GM19193 (cell line): Measurements from ENCODE around the gene TMEM132C.

Experiments used
- POLR2A ChIP-seq: IDR thresholded peaks from 4 replicates; pipeline ENCODE4 v1.6.1; 2011; ENCODE audit not compliant: insufficient read depth, insufficient read length; ENCODE audit errors: extremely low read depth

The TMEM132C gene

DNA sequence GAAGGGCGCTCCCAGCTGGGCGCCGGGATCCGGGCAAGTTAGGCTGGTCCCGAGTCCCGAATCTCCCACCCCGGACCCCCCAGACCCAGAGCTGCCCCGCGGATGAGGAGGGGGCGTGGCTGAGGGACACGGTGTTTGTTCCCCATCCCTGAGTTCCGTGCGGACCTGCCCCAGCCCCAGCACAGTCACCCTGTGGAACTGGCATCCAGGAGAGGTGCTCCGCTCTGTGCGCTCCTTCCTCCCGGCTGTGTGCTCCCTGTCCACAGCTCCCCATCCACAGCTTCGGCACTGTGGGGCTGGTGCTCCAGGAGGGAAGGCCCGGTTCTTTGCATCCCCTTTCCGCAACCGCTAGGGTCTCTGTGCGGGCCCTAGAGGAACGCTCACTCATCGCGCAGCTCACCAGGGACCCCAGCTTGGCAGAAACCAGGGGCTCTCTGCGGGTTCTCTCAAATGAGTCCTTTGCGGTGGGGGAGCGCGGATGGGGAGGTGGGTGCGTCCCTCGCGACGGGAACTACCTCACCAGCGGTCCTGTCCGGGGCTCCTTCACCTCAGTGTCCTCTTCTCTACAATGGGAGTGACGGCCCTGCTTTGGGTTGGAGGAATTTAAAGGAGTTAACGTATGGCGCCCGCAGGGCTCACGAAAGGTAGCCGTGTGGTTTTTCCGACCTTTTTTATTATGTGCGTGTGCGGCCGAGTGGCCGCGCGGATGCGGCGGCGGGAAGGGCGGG lies 845 bp downstream of the TMEM132C start:
- TF ChIP-seq POLR2A, result no peak

DNA sequence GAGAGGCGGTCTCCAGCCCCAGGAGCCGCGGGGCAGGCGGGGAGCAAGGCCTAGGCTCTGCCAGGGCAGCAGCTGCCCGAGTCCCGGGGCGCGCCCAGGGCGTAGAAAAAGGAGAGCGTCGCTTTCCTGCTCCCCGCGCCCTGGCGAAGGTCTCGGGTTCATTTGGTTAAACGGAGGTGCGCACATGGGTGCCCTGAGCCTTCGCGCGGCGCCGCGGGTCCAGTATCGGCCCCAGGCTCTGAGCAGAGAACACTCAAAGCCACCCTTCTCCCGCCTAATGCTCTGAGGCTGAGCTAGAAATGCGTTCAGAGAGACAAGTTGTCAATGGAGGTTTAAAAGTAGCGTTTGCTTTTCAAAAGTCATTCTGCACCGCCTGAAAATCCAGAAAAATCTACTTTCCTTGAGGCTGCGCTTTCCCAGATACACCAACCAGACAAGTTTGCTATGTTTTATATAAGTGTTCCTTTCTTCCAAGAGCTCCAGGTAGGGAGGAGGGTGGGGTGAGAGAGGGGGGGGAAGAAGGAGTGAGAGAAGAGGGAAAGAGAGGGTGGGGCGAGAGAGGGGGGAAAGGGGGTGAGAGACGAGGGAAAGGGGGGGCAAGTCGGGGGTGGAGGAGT lies 1.5 kb downstream of the TMEM132C start:
- TF ChIP-seq POLR2A, result no peak

DNA sequence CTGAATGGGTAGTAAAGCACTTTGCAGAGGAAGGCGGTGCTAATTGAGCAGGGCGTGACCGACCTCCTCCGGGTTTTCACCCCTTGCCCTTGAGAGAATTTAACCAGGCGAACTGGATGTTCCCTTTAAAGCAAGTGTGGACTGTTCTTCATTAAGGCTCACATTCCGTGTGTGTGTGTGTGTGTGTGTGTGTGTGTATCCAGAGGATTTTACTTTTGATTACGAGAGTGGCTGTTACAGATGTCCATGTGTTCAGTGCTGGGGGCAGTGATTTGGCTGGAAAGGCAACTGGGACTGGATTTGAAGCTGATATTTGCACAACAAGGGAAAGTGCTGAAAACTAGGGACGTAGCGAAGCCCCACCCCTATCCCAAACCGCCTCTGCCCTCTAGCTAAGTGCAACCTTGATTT lies 2.2 kb downstream of the TMEM132C start:
- no peak for TF ChIP-seq POLR2A

- no peak for TF ChIP-seq POLR2A
Measured at GRCh38 chr12:128276471-128276870, 9.5 kb downstream of the TMEM132C start.

GRCh38 chr12:128286970-128287369 lies 20.0 kb downstream of the TMEM132C start:
- TF ChIP-seq POLR2A, result no peak

- TF ChIP-seq POLR2A, result no peak
Measured at GRCh38 chr12:128288357-128288756, 21.4 kb downstream of the TMEM132C start.

GRCh38 chr12:128288896-128289295 lies 21.9 kb downstream of the TMEM132C start:
- no peak for TF ChIP-seq POLR2A

DNA sequence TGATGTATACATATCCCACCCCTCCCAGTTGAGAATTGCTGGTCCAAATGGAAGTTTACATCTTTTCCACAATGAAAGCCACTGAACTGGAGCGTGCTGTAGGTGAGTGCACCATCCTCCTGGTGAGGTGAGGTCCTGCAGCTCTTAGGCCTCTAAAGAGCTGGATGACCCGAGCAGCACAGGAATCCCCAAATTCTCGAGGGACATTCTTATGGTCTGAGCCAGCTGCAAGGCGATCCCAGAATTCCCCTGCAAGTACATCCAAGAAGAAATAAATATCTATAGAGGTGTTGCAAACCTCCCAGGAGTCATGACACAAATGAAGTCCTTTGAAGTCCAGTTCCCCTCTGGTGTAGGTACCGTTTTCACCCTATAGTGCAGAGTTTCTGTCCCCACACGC lies 24.0 kb downstream of the TMEM132C start:
- no peak for TF ChIP-seq POLR2A

GRCh38 chr12:128298091-128298748 lies 31.2 kb downstream of the TMEM132C start:
- no peak for TF ChIP-seq POLR2A

DNA sequence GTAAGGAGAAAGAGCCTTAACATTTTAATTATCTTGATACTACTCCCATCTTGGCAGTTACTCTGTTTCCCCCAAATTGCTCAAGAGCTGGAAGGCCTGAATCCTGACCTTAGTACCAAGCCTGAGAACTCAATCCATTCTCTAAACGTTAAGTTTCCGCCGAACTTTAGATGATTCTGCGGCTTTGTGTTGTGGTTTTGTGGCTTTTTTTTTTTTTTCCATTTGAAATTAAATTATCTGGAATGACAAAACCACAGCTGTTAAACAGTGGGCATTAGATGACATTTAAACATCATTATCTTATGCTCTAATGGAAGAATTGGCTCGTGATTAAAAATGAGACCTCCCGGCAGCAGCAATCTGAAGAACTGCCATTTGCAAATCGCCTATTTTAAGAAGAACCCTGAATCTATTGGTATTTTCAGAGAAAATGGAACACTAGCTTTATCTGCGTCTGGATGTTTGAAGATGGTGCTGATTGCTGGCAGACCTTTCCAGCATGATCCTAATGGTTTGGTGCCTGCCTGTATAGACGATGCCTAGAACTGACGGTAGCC lies 38.4 kb downstream of the TMEM132C start:
- TF ChIP-seq POLR2A, result no peak

DNA sequence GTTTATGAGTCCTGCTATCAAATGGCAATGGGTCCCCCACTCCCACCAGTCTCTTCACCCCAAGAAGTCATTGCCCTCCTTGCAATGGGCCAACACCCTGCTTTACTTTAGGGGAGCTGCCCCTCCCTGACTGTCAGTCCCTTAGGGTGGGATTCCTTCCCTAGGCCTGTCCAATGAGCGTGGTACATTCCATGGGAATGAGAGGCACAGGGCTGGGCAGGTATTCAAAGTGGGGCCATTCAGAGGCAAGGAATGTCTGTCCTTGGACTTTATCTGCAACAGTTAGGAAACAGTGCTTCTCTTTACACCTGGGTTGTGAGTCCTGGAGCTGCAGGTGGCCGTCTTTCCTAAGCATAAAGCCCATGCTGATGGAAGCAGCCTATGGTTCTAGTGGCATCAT lies 40.8 kb downstream of the TMEM132C start:
- no peak for TF ChIP-seq POLR2A

- TF ChIP-seq POLR2A, result no peak
Measured at GRCh38 chr12:128312661-128313060, 45.7 kb downstream of the TMEM132C start.

DNA sequence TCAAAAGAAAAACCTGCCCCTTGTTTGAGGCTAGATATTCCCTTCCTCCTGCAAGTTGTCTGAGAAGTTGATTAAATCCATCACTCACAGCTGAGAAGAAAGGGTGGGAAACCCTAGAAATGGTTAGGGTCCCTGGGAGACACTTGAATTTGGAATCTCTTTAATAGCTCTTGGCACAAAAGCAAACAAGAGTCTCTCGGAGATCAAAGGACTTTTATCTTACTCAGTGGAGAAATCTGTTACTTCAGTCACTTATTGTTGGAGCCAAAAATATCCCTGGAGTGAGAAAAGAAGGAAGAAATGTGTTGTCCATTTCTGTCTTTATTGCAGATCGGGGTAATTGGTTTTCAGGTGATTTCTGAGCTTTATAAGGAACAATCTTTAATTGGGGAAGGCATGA lies 47.0 kb downstream of the TMEM132C start:
- TF ChIP-seq POLR2A, result no peak

DNA sequence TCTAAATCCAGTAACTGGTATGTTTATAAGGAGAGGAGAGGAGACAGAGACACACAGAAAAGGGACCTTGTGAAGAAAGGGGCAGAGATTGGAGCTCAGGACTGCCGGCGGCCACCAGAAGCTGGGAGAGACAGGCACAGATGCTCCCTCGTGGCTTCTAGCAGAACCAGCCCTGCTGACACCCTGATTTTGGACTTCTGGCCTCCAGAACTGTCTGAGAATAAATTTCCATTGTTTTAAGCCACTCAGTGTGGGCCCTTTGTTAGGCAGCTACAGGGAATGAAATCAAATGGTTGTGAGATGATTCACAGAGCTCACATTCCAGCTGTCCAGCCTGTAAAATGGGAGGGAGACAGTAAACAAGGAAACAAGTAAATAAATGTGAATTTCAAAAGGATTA lies 47.6 kb downstream of the TMEM132C start:
- TF ChIP-seq POLR2A, result no peak

DNA sequence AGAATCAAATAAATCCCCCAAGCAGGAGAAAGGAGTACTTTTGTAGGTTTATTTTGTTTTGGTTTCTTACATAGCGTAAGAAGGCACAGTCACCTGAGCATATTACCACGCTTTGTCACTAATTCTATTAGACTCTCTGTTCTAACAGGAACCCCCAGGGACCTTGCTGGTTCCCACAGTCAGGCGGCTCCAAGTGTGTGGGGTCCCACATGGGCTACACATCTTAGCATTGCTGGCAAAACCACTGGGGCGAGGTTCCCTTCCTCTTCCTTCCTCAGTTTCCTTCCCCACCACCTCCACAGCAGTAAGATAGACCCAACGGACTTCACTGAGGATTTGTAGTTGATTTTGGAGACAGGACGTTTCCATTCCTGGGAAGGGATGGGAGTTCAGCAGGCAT lies 49.1 kb downstream of the TMEM132C start:
- no peak for TF ChIP-seq POLR2A
